Epithelial cell of esophagus (primary cell): ENCODE measurements around the gene ULBP2.
"Not testable (repeated sequence)": the region's sequence is repeated elsewhere in the genome, so short reads cannot be mapped to it uniquely, and the experiment has no call there.

Experiments
- DNase-seq: peaks from one replicate; pipeline ENCODE4 v3.0.0; 2010; ENCODE audit warnings: low read depth
- H3K4me3 ChIP-seq: 2 replicates; pipeline ENCODE4 v1.5.1; 2011; ENCODE audit warnings: mild to moderate bottlenecking, low read length, control low read depth
- CTCF ChIP-seq: IDR thresholded peaks from 2 replicates; pipeline ENCODE4 v1.5.1; 2011; ENCODE audit warnings: low read depth, mild to moderate bottlenecking, low read length, control low read depth, inconsistent platforms; ENCODE audit not compliant: insufficient read depth; ENCODE audit errors: missing control alignments

ULBP2 gene

GRCh38 chr6:149934249-149935156 lies 7.3 kb upstream of the ULBP2 start:
- TF ChIP-seq CTCF: peak; percentile 68
- no peak overlapping the region for H3K4me3 ChIP-seq
- DNase-seq: peak; percentile 70

GRCh38 chr6:149935246-149935645 lies 6.6 kb upstream of the ULBP2 start:
- peak; percentile 51 for DNase-seq
- TF ChIP-seq CTCF: no peak
- no peak overlapping the region for H3K4me3 ChIP-seq

GRCh38 chr6:149935668-149936067 lies 6.1 kb upstream of the ULBP2 start:
- no peak for DNase-seq
- TF ChIP-seq CTCF: no peak
- H3K4me3 ChIP-seq: no peak overlapping the region

- TF ChIP-seq CTCF: no peak
- H3K4me3 ChIP-seq: no peak overlapping the region
- DNase-seq: no peak
Observed at GRCh38 chr6:149936743-149937142, 5.1 kb upstream of the ULBP2 start.

GRCh38 chr6:149938013-149938570 lies 3.7 kb upstream of the ULBP2 start:
- peak; percentile 16 for TF ChIP-seq CTCF
- H3K4me3 ChIP-seq: peak overlapping the region; percentile 53
- not testable (repeated sequence) for DNase-seq

DNA sequence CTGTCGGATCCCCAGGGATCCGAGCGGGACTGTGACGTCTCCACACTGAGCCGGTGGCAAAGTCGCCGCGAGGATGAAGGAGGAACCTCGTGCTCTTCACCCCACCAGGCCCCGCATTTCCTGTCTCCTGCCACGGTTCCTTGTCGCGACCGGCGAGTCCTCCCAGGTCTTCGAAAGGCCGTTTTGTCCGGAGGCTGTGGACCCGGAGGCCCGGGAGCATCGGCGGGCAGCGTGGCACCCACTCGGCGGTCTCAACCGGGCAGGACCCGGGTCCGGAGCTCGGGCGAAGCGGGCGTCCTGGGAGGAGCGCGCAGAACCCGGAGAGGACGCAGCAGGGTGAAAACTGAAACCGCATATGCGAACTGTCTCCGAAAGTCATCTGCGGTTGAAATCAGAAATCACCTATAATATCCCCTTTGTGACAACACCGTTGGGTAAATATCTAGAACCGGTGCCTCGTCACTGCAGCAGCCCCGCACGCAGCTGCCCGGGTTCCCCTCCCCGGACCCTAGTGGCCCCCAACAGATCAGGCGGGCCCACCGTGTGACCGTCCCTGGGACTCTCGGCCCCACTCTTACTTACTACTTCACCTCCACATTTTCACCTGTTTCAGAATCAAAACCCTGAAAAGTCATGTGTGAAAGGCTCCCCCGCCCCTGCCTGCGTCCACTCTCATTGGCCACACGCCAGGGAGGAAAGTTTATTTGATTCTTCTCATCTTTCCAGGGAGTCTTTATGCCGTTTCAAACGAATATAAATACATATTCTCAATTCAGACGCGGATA lies 3.1 kb upstream of the ULBP2 start:
- no peak for TF ChIP-seq CTCF
- H3K4me3 ChIP-seq: peak overlapping the region; percentile 53
- no peak for DNase-seq
